Natural killer cell (primary cell): Measurements from ENCODE around the gene CENPC. TPM values are rescaled to one million over a fixed set of nuclear protein-coding genes. Genes with fewer than 3 reads are reported as not detected.
A peak's percentile ranks its signal among the peaks of the same experiment; 100 is the strongest.

Source experiments
- ATAC-seq, 3 donors: fragments of 150-1000 bp in 2 of 3; fragments of 200-7000 bp in 1 of 3; cut with Tn5 transposase; 1 replicate in 1 of 3; 2 replicates in 2 of 3; pipeline ENCODE4 v1.10.0; 2021; ENCODE audit warnings: mild to moderate bottlenecking in 2 of 3, moderate library complexity in 2 of 3
- DNase-seq, 2 donors: peaks; one replicate each; pipeline versions ENCODE4 v3.0.0 to v3.0.0-alpha.2; 2013 to 2021; ENCODE audit warnings: mixed read lengths in 1 of 2
- H3K27ac ChIP-seq: one replicate; pipeline ENCODE4 v1.5.1; 2013; ENCODE audit warnings: mild to moderate bottlenecking, low read length
- H3K27me3 ChIP-seq: one replicate; pipeline ENCODE4 v1.6.1; 2013; ENCODE audit warnings: low read length; ENCODE audit not compliant: control insufficient read depth, insufficient read depth
- H3K36me3 ChIP-seq: one replicate; pipeline ENCODE4 v1.6.1; 2013; ENCODE audit warnings: low read length; ENCODE audit not compliant: control insufficient read depth, insufficient read depth
- H3K4me1 ChIP-seq: one replicate; pipeline ENCODE4 v1.6.1; 2013; ENCODE audit warnings: low read length; ENCODE audit not compliant: control insufficient read depth, insufficient read depth
- H3K4me3 ChIP-seq: one replicate; pipeline ENCODE4 v1.5.1; 2013; ENCODE audit warnings: low read length
- H3K9me3 ChIP-seq: one replicate; pipeline ENCODE4 v1.6.1; 2013; ENCODE audit warnings: low read length; ENCODE audit not compliant: control insufficient read depth, insufficient read depth
- H3K27ac Mint-ChIP-seq, 2 donors: one replicate each; pipeline ENCODE4 v1.8.0; 2022; ENCODE audit warnings: mild to moderate bottlenecking in 2 of 2, mixed read lengths in 2 of 2, moderate library complexity in 1 of 2
- H3K27me3 Mint-ChIP-seq, 2 donors: one replicate each; pipeline ENCODE4 v1.8.0; 2022; ENCODE audit warnings: low read depth in 2 of 2, mixed read lengths in 2 of 2
- H3K36me3 Mint-ChIP-seq: one replicate; pipeline ENCODE4 v1.8.0; 2022; ENCODE audit warnings: mixed read lengths
- H3K4me1 Mint-ChIP-seq, 2 donors: one replicate each; pipeline ENCODE4 v1.8.0; 2022; ENCODE audit warnings: mixed read lengths in 2 of 2
- H3K4me3 Mint-ChIP-seq: one replicate; pipeline ENCODE4 v1.8.0; 2022; ENCODE audit warnings: mild to moderate bottlenecking, moderate library complexity, mixed read lengths
- H3K9me3 Mint-ChIP-seq, 2 donors: one replicate each; pipeline ENCODE4 v1.8.0; 2022; ENCODE audit warnings: mixed read lengths in 2 of 2
- WGBS: methylation state at CpG from one replicate; pipeline ENCODE4 v1.1.7; 2013; ENCODE audit warnings: missing lambda C conversion rate; ENCODE audit not compliant: insufficient coverage; 5-methylcytosine and 5-hydroxymethylcytosine counted together
- intact Hi-C: fragments of 100-400 bp; cut with micrococcal nuclease; formaldehyde crosslinking; loops from one replicate; pipeline ENCODE4 v1.14.2; 2022
- total RNA-seq, 4 donors: library from RNA; stranded (reverse); fragments of 120-200 nt in 1 of 4; gene quantifications; one replicate each; pipeline versions ENCODE4 v1.2.3 to v1.2.4, GENCODE V29; 2013 to 2022
- TF ChIP-seq, protein P1 (sequence below): fragments of 200-600 bp; IDR thresholded peaks from one replicate; pipeline ENCODE4 v1.8.0; 2022; ENCODE audit warnings: antibody characterized with exemption

CENPC gene
- total RNA-seq, 3 donors from 2014 or later (not counting 1 experiment from before 2014, with no cell fraction given) = 78.6 to 93.6 (median 91.1) TPM

DNA sequence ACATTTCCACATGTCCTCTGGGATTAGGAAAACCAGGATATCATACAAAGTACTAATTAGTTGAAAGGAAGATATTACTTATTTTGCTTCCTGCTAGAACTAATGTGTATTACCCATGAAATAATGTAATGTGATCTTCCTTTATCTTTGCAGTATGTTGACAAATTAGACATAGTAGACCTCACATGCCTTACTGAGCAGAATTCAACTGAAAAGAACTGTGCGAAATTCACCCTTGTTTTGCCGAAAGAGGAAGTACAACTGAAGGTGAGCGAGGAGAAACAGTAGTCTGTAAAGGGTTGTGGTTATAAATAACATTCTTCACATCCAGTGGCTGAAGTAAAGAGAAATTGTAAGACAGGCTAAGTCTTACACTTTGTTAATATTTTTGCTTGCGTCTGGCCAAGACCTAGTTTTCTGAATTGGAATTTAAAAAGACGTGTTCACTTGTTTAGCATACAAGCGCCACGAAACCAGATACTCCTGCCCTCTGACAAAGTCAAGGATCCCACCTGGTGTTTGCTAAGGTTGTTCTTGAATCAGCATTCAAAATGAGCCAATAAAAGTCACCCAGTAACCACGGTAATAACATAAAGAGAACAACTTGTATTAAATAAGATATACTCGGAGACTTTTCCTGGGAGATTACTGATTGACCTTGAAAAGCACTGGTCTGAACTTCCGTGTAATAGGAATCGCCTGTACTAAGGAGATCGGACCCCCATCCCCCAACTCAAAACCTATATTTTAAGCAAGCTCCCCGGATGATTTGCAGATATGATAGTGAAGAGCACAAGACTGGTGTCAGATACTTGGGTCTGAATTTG is 30.1 kb upstream of the CENPC start:
- intact Hi-C loops = no loop called here
- peaks cover 4% of the 10 kb centered on the region for H3K4me1 ChIP-seq
- H3K27ac Mint-ChIP-seq = peak overlapping the region; percentile 49 to 67
- peaks cover 11% of the 10 kb centered on the region for H3K36me3 ChIP-seq
- H3K27me3 ChIP-seq = no peaks in the 10 kb centered on the region
- H3K4me3 ChIP-seq = no peak overlapping the region
- no peaks in the 10 kb centered on the region for H3K9me3 Mint-ChIP-seq
- peaks cover 16 to 28% of the 10 kb centered on the region in 2 donors for H3K4me1 Mint-ChIP-seq
- TF ChIP-seq, protein P1, sequence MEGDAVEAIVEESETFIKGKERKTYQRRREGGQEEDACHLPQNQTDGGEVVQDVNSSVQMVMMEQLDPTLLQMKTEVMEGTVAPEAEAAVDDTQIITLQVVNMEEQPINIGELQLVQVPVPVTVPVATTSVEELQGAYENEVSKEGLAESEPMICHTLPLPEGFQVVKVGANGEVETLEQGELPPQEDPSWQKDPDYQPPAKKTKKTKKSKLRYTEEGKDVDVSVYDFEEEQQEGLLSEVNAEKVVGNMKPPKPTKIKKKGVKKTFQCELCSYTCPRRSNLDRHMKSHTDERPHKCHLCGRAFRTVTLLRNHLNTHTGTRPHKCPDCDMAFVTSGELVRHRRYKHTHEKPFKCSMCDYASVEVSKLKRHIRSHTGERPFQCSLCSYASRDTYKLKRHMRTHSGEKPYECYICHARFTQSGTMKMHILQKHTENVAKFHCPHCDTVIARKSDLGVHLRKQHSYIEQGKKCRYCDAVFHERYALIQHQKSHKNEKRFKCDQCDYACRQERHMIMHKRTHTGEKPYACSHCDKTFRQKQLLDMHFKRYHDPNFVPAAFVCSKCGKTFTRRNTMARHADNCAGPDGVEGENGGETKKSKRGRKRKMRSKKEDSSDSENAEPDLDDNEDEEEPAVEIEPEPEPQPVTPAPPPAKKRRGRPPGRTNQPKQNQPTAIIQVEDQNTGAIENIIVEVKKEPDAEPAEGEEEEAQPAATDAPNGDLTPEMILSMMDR = no peak
- DNase-seq (peak in 1 of 2 donors; percentile 52), ATAC-seq (peak in 2 of 3 donors; percentile 37 to 58)
- no peaks in the 10 kb centered on the region for H3K36me3 Mint-ChIP-seq
- no peaks in the 10 kb centered on the region for H3K9me3 ChIP-seq
- WGBS = 43% methylated on average over 9 of the region's 13 CpGs
- no peaks in the 10 kb centered on the region for H3K27me3 Mint-ChIP-seq
- H3K4me3 Mint-ChIP-seq = no peak overlapping the region
- H3K27ac ChIP-seq = peak overlapping the region; percentile 50

DNA sequence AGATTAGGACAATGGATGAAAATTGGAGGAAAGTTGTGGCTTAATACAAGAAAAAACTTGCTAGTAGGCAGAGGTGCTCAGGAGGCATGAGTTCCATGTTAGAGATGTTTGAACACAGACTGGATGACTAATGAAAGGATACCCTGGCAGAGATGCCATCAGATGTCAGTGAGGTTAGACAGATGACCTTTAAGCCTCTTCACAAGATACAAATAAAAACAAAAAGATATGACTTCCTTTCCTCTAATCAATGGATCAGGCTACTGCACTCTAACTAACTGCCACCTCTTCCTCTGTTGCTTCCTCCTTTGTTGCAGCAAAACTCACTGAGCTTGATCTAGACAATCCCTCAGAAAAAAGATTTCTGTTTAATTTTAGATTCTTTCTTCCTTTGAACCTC is 27.9 kb upstream of the CENPC start:
- Mint-ChIP-seq H3K27me3 (no peaks in the 10 kb centered on the region), H3K4me3 (no peak overlapping the region), H3K36me3 (no peaks in the 10 kb centered on the region), H3K27ac (peak overlapping the region; percentile 9 to 27), H3K4me1 (peaks cover 16 to 27% of the 10 kb centered on the region in 2 donors), H3K9me3 (no peaks in the 10 kb centered on the region)
- intact Hi-C loops = no loop called here
- Histone ChIP-seq H3K9me3 (no peaks in the 10 kb centered on the region), H3K4me1 (peaks cover 4% of the 10 kb centered on the region), H3K27ac (no peak overlapping the region), H3K36me3 (peaks cover 9% of the 10 kb centered on the region), H3K4me3 (no peak overlapping the region), H3K27me3 (no peaks in the 10 kb centered on the region)
- TF ChIP-seq, protein P1 = no peak
- DNase-seq (peak in 1 of 2 donors; percentile 13), ATAC-seq (peak in 1 of 3 donors; percentile 50)

DNA sequence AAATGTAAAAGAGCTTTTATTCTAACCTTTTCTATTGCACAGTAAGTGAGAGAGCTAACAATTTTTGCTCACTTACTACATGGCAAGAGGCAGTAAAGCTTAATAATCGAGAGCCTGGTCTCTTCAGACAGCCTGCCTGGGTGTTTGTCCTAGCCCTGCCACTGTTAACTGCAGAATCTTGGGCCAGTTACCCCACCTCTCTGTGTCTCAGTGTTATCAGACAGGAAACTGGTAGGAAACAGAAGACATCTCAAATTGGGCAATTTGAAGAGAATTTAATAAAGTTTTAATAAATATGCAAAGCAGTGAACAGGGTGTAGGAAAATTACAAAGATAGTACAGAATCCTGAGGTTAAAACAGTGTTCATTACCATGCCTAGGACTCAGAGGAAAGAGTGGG is 26.7 kb upstream of the CENPC start:
- no peaks in the 10 kb centered on the region for H3K36me3 Mint-ChIP-seq
- Histone ChIP-seq H3K4me1 (peaks cover 4% of the 10 kb centered on the region), H3K4me3 (no peak overlapping the region), H3K36me3 (peaks cover 5% of the 10 kb centered on the region), H3K27ac (no peak overlapping the region), H3K27me3 (no peaks in the 10 kb centered on the region), H3K9me3 (no peaks in the 10 kb centered on the region)
- H3K27me3 Mint-ChIP-seq = no peaks in the 10 kb centered on the region
- peaks cover 22 to 33% of the 10 kb centered on the region in 2 donors for H3K4me1 Mint-ChIP-seq
- intact Hi-C loops = no loop called here
- no peak overlapping the region for H3K4me3 Mint-ChIP-seq
- no peaks in the 10 kb centered on the region for H3K9me3 Mint-ChIP-seq
- 17% methylated on average over 1 of the region's 1 CpG for WGBS
- ATAC-seq (peak in 1 of 3 donors; percentile 39), DNase-seq (no peak)
- peak overlapping the region in 1 of 2 donors; percentile 27 for H3K27ac Mint-ChIP-seq
- TF ChIP-seq, protein P1 = no peak
